ACC112 (cell line): ENCODE data around the gene TTC22.

Experiments
- H2AFZ ChIP-seq: fragments of 200-600 bp; sonication (generic); one replicate; pipeline ENCODE4 v1.6.0; 2017; ENCODE audit warnings: antibody characterized with exemption, low read length; ENCODE audit not compliant: unreplicated experiment
- H3K27ac ChIP-seq: fragments of 200-600 bp; sonication (generic); 2 replicates; pipeline ENCODE4 v1.5.1; 2014; ENCODE audit warnings: low read depth, mild to moderate bottlenecking, antibody characterized with exemption, low read length, moderate library complexity
- H3K27me3 ChIP-seq: fragments of 200-600 bp; sonication (generic); 2 replicates; pipeline ENCODE4 v1.6.1; 2014; ENCODE audit warnings: mild to moderate bottlenecking, antibody characterized with exemption, low read length, moderate library complexity, mixed read lengths; ENCODE audit not compliant: insufficient read depth
- H3K36me3 ChIP-seq: fragments of 200-600 bp; sonication (generic); 2 replicates; pipeline ENCODE4 v1.6.1; 2016; ENCODE audit warnings: mild to moderate bottlenecking, antibody characterized with exemption, low read length, moderate library complexity, mixed read lengths; ENCODE audit not compliant: insufficient read depth
- H3K4me1 ChIP-seq: fragments of 200-600 bp; sonication (generic); one replicate; pipeline ENCODE4 v1.6.1; 2016; ENCODE audit warnings: low read length, mixed read lengths; ENCODE audit not compliant: insufficient read depth, unreplicated experiment, control insufficient read depth
- H3K4me3 ChIP-seq: fragments of 200-600 bp; sonication (generic); 2 replicates; pipeline ENCODE4 v1.5.1; 2014; ENCODE audit warnings: mild to moderate bottlenecking, low read depth, low read length
- H3K79me2 ChIP-seq: fragments of 200-600 bp; sonication (generic); one replicate; pipeline ENCODE4 v1.6.0; 2016; ENCODE audit warnings: low read length; ENCODE audit not compliant: control insufficient read depth, unreplicated experiment, insufficient read depth

The TTC22 gene

GRCh38 chr1:54814571-54814970, 13.4 kb upstream of the TTC22 start:
- no peaks in the 10 kb centered on the region for H3K79me2 ChIP-seq
- no peaks in the 10 kb centered on the region for H3K4me1 ChIP-seq
- H3K27me3 ChIP-seq: peaks cover 4% of the 10 kb centered on the region; the same call in 1 of the 2 replicates
- no peaks in the 10 kb centered on the region for H3K36me3 ChIP-seq
- H2AFZ ChIP-seq: no peak overlapping the region
- no peak overlapping the region for H3K27ac ChIP-seq
- H3K4me3 ChIP-seq: no peak overlapping the region

DNA sequence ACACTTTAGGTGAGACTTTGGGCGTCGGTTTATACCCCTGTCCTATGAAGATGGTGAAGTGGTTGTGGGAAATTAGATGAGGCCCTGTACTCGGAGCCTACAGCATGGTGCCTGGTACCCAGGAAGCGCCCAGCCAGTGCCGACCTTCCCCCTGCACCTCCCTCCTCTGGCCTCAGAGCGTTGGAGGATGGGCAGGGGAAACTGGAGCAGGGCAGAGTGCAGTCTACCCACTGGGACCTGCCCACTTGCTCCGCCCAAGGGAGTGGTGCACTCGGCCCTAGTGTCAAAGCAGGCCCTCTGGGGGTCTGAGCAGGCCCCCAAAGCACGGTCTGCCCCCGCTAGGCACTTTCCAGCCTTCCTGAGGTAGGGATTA, 13.0 kb upstream of the TTC22 start:
- Histone ChIP-seq H3K4me3 (no peak overlapping the region), H2AFZ (no peak overlapping the region), H3K27me3 (peaks cover 4% of the 10 kb centered on the region; the same call in 1 of the 2 replicates)

GRCh38 chr1:54813485-54814125, 12.5 kb upstream of the TTC22 start:
- Histone ChIP-seq H3K27me3 (0 out of 2 replicates have a peak, but pooled peaks cover 4% of the 10 kb centered on the region), H3K27ac (no peak overlapping the region), H3K4me1 (no peaks in the 10 kb centered on the region), H3K4me3 (no peak overlapping the region), H3K36me3 (no peaks in the 10 kb centered on the region), H2AFZ (no peak overlapping the region), H3K79me2 (no peaks in the 10 kb centered on the region)

More for the DNA sequence above, 13.0 kb upstream of the TTC22 start:
- no peak overlapping the region for H3K27ac ChIP-seq
- H3K79me2 ChIP-seq: no peaks in the 10 kb centered on the region
- no peaks in the 10 kb centered on the region for H3K36me3 ChIP-seq
- no peaks in the 10 kb centered on the region for H3K4me1 ChIP-seq

DNA sequence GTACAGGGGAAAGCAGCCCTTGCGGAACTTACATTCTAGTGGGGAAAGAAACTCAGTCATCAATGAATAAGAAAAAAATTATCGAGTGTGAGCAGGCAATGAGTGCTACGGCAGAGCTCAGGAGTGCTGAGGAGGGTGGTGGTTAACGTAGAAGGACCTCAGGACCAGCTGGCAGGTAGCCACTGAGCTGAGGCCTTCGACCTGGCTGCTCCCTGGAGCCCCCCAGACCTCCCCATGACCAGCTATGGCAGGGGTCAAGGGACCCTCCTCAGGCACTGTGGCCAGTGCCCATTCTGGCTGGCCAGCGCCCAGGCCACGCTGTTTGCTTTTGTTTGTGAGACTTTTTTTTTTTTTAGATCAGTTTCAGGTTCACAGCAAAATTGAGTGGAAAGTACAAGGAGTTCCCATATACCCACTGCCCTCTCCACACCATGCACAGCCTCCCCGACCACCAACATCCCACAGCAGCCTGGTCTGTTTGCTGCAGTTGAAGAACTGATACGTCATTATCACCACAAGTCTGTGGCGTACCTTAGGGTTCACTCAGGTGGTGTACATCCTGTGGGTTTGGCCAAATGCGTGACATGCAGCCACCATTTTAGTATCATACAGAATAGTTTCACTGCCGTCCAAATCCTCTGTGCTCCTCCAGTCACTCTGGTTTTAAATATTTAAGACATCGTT, 11.8 kb upstream of the TTC22 start:
- no peak overlapping the region for H2AFZ ChIP-seq
- no peaks in the 10 kb centered on the region for H3K79me2 ChIP-seq
- 0 out of 2 replicates have a peak, but pooled peaks cover 4% of the 10 kb centered on the region for H3K27me3 ChIP-seq
- H3K4me1 ChIP-seq: peaks cover under 1% of the 10 kb centered on the region
- no peak overlapping the region for H3K27ac ChIP-seq
- H3K36me3 ChIP-seq: no peaks in the 10 kb centered on the region
- H3K4me3 ChIP-seq: no peak overlapping the region

DNA sequence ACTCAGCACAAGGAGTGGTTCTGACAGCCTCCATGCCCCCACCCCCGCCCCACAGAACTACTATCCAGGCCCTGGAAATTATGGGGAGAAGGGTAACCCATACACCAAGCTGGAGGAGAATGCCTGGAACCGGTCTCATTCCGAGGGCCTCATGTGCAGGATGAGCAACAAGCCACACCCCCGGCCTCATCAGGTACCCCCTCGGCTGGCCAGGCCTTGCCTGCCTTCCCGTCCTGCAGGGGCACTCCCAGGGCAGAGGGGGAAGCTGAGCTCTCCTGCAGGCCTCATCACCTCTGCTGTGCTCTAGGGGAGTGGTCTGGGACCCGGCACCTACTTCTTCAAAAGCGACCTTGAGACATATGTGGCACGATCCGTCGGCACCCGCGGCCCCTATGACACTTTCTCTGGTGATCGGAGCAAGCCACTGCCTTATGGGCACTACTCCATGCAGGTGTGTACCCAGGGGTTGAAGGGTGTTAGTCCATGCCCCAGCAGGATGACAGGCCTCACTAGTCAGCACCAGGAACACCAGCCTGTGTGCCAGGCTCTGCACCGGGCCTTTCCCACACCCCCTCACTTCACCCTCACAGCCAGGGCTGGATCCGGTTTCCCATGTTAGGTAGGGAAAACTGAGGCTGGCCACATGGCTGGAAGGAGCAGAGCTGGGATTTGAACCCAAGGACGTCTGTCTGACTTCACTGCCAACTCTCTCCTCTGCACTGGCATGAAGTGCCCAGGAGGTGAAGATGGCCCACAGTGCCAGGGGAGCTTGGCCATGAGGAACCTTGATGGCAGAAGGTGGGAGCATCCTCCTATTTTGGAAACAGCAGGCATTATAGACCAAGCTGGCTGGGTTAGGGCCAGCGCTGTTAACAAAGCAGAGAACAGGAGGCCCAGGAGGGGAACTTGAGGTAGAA, 10.9 kb upstream of the TTC22 start:
- no peaks in the 10 kb centered on the region for H3K36me3 ChIP-seq
- H3K4me1 ChIP-seq: peaks cover 10% of the 10 kb centered on the region
- H3K27me3 ChIP-seq: no peaks in the 10 kb centered on the region
- H3K79me2 ChIP-seq: no peaks in the 10 kb centered on the region
- H3K27ac ChIP-seq: no peak overlapping the region
- no peak overlapping the region for H2AFZ ChIP-seq
- no peak overlapping the region for H3K4me3 ChIP-seq

DNA sequence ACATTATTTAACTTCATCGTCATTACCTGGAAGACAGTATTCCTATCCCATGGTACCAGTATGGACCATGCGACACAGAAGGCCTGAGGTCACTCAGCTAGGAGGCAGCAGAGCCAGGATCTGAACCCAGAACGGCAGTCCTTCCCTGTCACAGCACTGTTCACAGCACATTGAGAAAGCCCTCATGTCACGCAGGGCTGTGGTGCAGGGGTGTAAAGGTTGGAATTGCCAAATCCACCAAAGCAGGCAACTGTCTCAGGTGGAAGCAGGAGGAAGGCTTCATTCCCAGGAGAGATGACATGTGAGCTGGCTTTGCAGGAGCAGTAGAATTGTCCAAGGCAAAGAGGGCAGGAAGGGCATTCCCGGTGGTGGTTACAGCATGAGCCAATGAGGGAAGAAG, 9.9 kb upstream of the TTC22 start:
- H2AFZ ChIP-seq: no peak overlapping the region
- H3K36me3 ChIP-seq: no peaks in the 10 kb centered on the region
- H3K4me1 ChIP-seq: peaks cover 12% of the 10 kb centered on the region
- H3K79me2 ChIP-seq: no peaks in the 10 kb centered on the region
- H3K27me3 ChIP-seq: no peaks in the 10 kb centered on the region
- H3K4me3 ChIP-seq: no peak overlapping the region
- no peak overlapping the region for H3K27ac ChIP-seq

- peaks cover 14% of the 10 kb centered on the region for H3K4me1 ChIP-seq
- H3K27me3 ChIP-seq: no peaks in the 10 kb centered on the region
- H3K36me3 ChIP-seq: no peaks in the 10 kb centered on the region
- no peak overlapping the region for H3K27ac ChIP-seq
- H3K79me2 ChIP-seq: no peaks in the 10 kb centered on the region
- H3K4me3 ChIP-seq: no peak overlapping the region
- H2AFZ ChIP-seq: no peak overlapping the region
These were observed 9.2 kb upstream of the TTC22 start for GRCh38 chr1:54810153-54810942.

DNA sequence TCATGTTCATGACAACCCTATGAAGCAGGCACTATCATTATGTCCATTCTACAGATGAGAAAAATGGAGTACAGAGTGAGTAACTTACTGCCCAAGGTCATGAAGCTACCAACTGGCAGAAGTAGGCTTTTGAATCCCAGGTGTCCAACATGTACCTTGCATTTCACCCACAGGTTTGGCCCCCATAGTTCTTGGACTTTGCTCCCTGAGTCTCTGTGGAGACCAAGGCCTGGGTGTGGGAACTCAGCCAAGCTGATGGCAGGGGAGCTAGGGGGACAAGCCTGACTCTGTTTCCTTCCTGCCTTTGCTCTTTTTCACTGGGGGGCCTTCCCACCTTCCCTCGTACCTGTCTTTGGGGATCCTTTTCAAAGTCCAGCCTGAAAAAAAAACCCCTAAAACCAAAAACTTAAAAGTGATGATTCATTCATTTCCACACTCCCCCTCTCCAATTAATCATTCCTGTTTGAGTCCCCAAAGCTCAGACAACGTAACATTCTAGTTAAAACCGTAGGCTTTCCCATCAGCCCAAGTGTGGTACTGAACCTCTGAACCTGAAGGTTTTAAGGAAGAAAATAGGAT, 8.5 kb upstream of the TTC22 start:
- Histone ChIP-seq H3K36me3 (no peaks in the 10 kb centered on the region), H2AFZ (no peak overlapping the region), H3K27ac (no peak overlapping the region), H3K4me1 (peaks cover 21% of the 10 kb centered on the region), H3K27me3 (no peaks in the 10 kb centered on the region), H3K79me2 (no peaks in the 10 kb centered on the region), H3K4me3 (no peak overlapping the region)

GRCh38 chr1:54808443-54809207, 7.5 kb upstream of the TTC22 start:
- Histone ChIP-seq H3K27ac (no peak overlapping the region), H2AFZ (no peak overlapping the region)

More at GRCh38 chr1:54808443-54809207, 7.5 kb upstream of the TTC22 start:
- Histone ChIP-seq H3K79me2 (no peaks in the 10 kb centered on the region), H3K36me3 (no peaks in the 10 kb centered on the region), H3K4me3 (no peak overlapping the region), H3K4me1 (peaks cover 30% of the 10 kb centered on the region), H3K27me3 (no peaks in the 10 kb centered on the region)
